SK-N-SH (cell line): Measurements from ENCODE around the gene SNAI3. TPM values are rescaled to one million over a fixed set of nuclear protein-coding genes. Genes with fewer than 3 reads are reported as not detected.

Experiments used
- CTCF ChIA-PET: fragments of 300-600, 350-600 bp; formaldehyde crosslinking; extraction: SDS; loops from one replicate; lab custom pipeline; 2021; lab: Yijun Ruan, JAX
- POLR2A ChIA-PET: fragments of 350-600 bp; sonication (Branson Sonifier 250); formaldehyde crosslinking; extraction: SDS; loops from one replicate; lab custom pipeline; 2020; ENCODE audit warnings: antibody characterized with exemption, inconsistent platforms; lab: Yijun Ruan, JAX
- DNase-seq: peaks from one replicate; pipeline ENCODE4 v3.0.0; 2012
- H2AFZ ChIP-seq: fragments of 200-600 bp; sonication (generic); 2 replicates; pipeline ENCODE4 v1.8.1; 2016; ENCODE audit warnings: antibody characterized with exemption, mild to moderate bottlenecking, low read depth
- H3F3A ChIP-seq: fragments of 200-600 bp; sonication (generic); replicated peaks from 2 replicates; pipeline ENCODE3; 2016; ENCODE audit warnings: antibody characterized with exemption, mild to moderate bottlenecking; ENCODE audit not compliant: insufficient read depth
- H3K27ac ChIP-seq, 2 experiments: fragments of 200-500 bp in 1 of 2; fragments of 200-600 bp in 1 of 2; sonication (Bioruptor generic) in 1 of 2; sonication (generic), shearing (Covaris generic) in 1 of 2; 2 replicates each; pipeline versions ENCODE4 v1.5.1 to v1.6.1; 2014 to 2016; ENCODE audit warnings: low read depth in 2 of 2, inconsistent platforms in 1 of 2, low read length in 1 of 2, mild to moderate bottlenecking in 1 of 2, mixed read lengths in 1 of 2
- H3K27me3 ChIP-seq: fragments of 200-600 bp; sonication (generic), shearing (Covaris generic); 2 replicates; pipeline ENCODE4 v1.6.1; 2016; ENCODE audit warnings: mixed run types; ENCODE audit not compliant: insufficient read depth
- H3K36me3 ChIP-seq, 2 experiments: fragments of 200-500 bp in 1 of 2; fragments of 200-600 bp in 1 of 2; sonication (Bioruptor generic) in 1 of 2; sonication (generic) in 1 of 2; replicated peaks in 1 of 2; 2 replicates each; pipeline versions ENCODE3 to v1.5.1; 2014 to 2016; ENCODE audit warnings: low read length in 1 of 2, mild to moderate bottlenecking in 1 of 2; ENCODE audit not compliant: insufficient read depth in 2 of 2, control insufficient read depth in 1 of 2
- H3K4me1 ChIP-seq, 2 experiments: fragments of 200-500 bp in 1 of 2; fragments of 200-600 bp in 1 of 2; sonication (Bioruptor generic) in 1 of 2; sonication (generic), shearing (Covaris generic) in 1 of 2; 2 replicates each; pipeline versions ENCODE4 v1.5.1 to v1.6.1; 2014 to 2016; ENCODE audit warnings: low read depth in 1 of 2, low read length in 1 of 2, mixed run types in 1 of 2; ENCODE audit not compliant: insufficient read depth in 2 of 2, control insufficient read depth in 1 of 2
- H3K4me2 ChIP-seq: fragments of 200-600 bp; sonication (generic), shearing (Covaris generic); 2 replicates; pipeline ENCODE4 v1.6.1; 2017; ENCODE audit warnings: mixed run types
- H3K4me3 ChIP-seq, 2 experiments: fragments of 200-500 bp in 1 of 2; fragments of 200-600 bp in 1 of 2; sonication (Bioruptor generic) in 1 of 2; sonication (generic), shearing (Covaris generic) in 1 of 2; 2 replicates each; pipeline versions ENCODE4 v1.5.1 to v1.8.1; 2014 to 2016; ENCODE audit warnings: low read depth in 2 of 2, inconsistent platforms in 1 of 2, low read length in 1 of 2, mild to moderate bottlenecking in 1 of 2, mixed read lengths in 1 of 2, moderate library complexity in 1 of 2
- H3K79me2 ChIP-seq: fragments of 200-600 bp; sonication (generic); 2 replicates; pipeline ENCODE4 v1.8.1; 2017; ENCODE audit warnings: mild to moderate bottlenecking; ENCODE audit not compliant: insufficient read depth
- H3K9ac ChIP-seq: fragments of 200-600 bp; sonication (generic); 2 replicates; pipeline ENCODE4 v1.6.1; 2017; ENCODE audit warnings: mixed run types
- H3K9me2 ChIP-seq: fragments of 200-600 bp; sonication (generic); 2 replicates; pipeline ENCODE4 v1.6.1; 2017; ENCODE audit warnings: mixed run types
- H3K9me3 ChIP-seq: fragments of 200-600 bp; sonication (generic); 2 replicates; pipeline ENCODE4 v1.6.1; 2017; ENCODE audit warnings: mixed run types, mild to moderate bottlenecking, moderate library complexity
- H4K20me1 ChIP-seq: fragments of 200-600 bp; sonication (generic); 2 replicates; pipeline ENCODE4 v1.6.1; 2017; ENCODE audit warnings: mild to moderate bottlenecking, mixed run types; ENCODE audit not compliant: insufficient read depth
- EP300 ChIP-seq, 2 experiments: IDR thresholded peaks; 2 replicates each; pipeline versions ENCODE4 v1.4.0 to v1.6.1; 2012; ENCODE audit warnings: borderline replicate concordance in 1 of 2, low read depth in 1 of 2, low read length in 1 of 2
- FOXM1 ChIP-seq: IDR thresholded peaks from 2 replicates; pipeline ENCODE4 v1.4.0; 2012; ENCODE audit warnings: low read depth, mild to moderate bottlenecking
- GABPA ChIP-seq: IDR thresholded peaks from 2 replicates; pipeline ENCODE4 v1.4.0; 2012; ENCODE audit warnings: low read depth, mild to moderate bottlenecking
- GATA2 ChIP-seq: sonication (generic); formaldehyde crosslinking; IDR thresholded peaks from 2 replicates; pipeline ENCODE4 v1.5.0; 2020; ENCODE audit warnings: mild to moderate bottlenecking, missing genetic modification reagents
- JUND ChIP-seq: IDR thresholded peaks from 2 replicates; pipeline ENCODE4 v1.4.0; 2012
- MEF2A ChIP-seq: IDR thresholded peaks from 2 replicates; pipeline ENCODE4 v1.4.0; 2012; ENCODE audit warnings: low read depth, borderline replicate concordance
- POLR2AphosphoS5 ChIP-seq: IDR thresholded peaks from 2 replicates; pipeline ENCODE4 v1.6.1; 2012; ENCODE audit warnings: low read depth, low read length
- RCOR1 ChIP-seq: fragments of 150-350 bp; IDR thresholded peaks from 2 replicates; pipeline ENCODE4 v1.6.1; 2017; ENCODE audit warnings: antibody characterized with exemption, low read length
- RXRA ChIP-seq: IDR thresholded peaks from 2 replicates; pipeline ENCODE4 v1.4.0; 2012; ENCODE audit warnings: low read depth, mild to moderate bottlenecking, borderline replicate concordance
- SIN3A ChIP-seq: IDR thresholded peaks from 2 replicates; pipeline ENCODE4 v1.6.1; 2012; ENCODE audit warnings: low read depth, mild to moderate bottlenecking, low read length, moderate library complexity, borderline replicate concordance
- TCF12 ChIP-seq: IDR thresholded peaks from 2 replicates; pipeline ENCODE4 v1.4.0; 2012
- YY1 ChIP-seq: IDR thresholded peaks from 2 replicates; pipeline ENCODE4 v1.4.0; 2012; ENCODE audit warnings: low read depth, mild to moderate bottlenecking
- WGBS: methylation state at CpG from one replicate; pipeline ENCODE4 v1.1.6; 2017; ENCODE audit warnings: low lambda C conversion rate; 5-methylcytosine and 5-hydroxymethylcytosine counted together
- polyA plus RNA-seq, 3 experiments: library from polyadenylated mRNA; depleted of rRNA; stranded (reverse); fragments of >200 nt; gene quantifications; 2 replicates each; pipeline ENCODE4 v1.2.3, GENCODE V29; 2012
- TF ChIP-seq, protein P1 (sequence below): IDR thresholded peaks from 2 replicates; pipeline ENCODE4 v1.4.0; 2012; ENCODE audit warnings: low read depth
- TF ChIP-seq, protein P2 (sequence below): IDR thresholded peaks from 2 replicates; pipeline ENCODE4 v1.6.1; 2012; ENCODE audit warnings: mild to moderate bottlenecking, low read depth, low read length, moderate library complexity

The SNAI3 gene
- polyA plus RNA-seq, 1 of the 3 experiments (the other 2 are of a cell fraction) = 0.03 TPM

- Histone ChIP-seq H3K9me3 (no peaks in the 10 kb centered on the region), H3K27me3 (peaks cover 2% of the 10 kb centered on the region; the same call in 1 of the 2 replicates), H2AFZ (no peak overlapping the region), H3K79me2 (no peaks in the 10 kb centered on the region), H3K4me2 (no peak overlapping the region), H3F3A (no peaks in the 10 kb centered on the region), H3K9ac (no peak overlapping the region), H3K27ac (no peak overlapping the region), H3K4me3 (no peak overlapping the region), H4K20me1 (no peaks in the 10 kb centered on the region), H3K4me1 (peaks cover 0 to 4% of the 10 kb centered on the region in 2 experiments; a peak in 1 of 4 replicates), H3K9me2 (no peaks in the 10 kb centered on the region), H3K36me3 (no peaks in the 10 kb centered on the region)
- TF ChIP-seq YY1 (no peak), POLR2AphosphoS5 (no peak), EP300 (IDR thresholded peaks at IDR 0.05; ENCODE audit: borderline replicate concordance in 1 of 2, low read depth in 1 of 2, low read length in 1 of 2) (no peak), TCF12 (no peak), RCOR1 (no peak), RXRA (no peak)
- TF ChIP-seq, protein P1, sequence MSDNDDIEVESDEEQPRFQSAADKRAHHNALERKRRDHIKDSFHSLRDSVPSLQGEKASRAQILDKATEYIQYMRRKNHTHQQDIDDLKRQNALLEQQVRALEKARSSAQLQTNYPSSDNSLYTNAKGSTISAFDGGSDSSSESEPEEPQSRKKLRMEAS = no peak
- ChIA-PET POLR2A (no interaction called here), CTCF (no interaction called here)
- 97% methylated on average over 14 of the region's 16 CpGs for WGBS
- no peak for DNase-seq
Measured at GRCh38 chr16:88645455-88645854, 40.9 kb downstream of the SNAI3 start.

DNA sequence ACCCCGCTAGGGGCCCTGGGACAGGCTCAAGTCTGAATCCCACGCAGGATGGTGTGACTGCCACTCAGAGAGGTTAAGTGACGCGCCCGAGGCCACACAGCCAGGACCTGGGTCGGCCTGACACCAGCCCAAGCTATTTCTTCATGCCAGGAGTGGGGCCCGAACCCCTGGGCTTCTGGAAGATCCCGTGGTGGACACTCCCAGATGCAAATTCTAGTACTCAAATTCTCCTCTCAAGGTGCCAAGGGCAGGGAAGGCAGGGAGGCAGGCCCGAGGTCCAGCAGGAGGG is 42.7 kb downstream of the SNAI3 start:
- peaks cover 20% of the 10 kb centered on the region; the same call in 1 of the 2 replicates for H3K27me3 ChIP-seq
- H3K4me1 ChIP-seq = peaks cover 0 to 6% of the 10 kb centered on the region in 2 experiments; a peak in 1 of 4 replicates
- no peaks in the 10 kb centered on the region for H3F3A ChIP-seq
- 92% methylated on average over 6 of the region's 9 CpGs for WGBS
- H3K9ac ChIP-seq = no peak overlapping the region
- H3K9me2 ChIP-seq = no peaks in the 10 kb centered on the region
- POLR2A ChIA-PET = no interaction called here
- no peaks in the 10 kb centered on the region for H3K9me3 ChIP-seq
- TF ChIP-seq GATA2 (CRISPR knock-in tag) (no peak), RXRA (no peak), JUND (no peak), RCOR1 (no peak), FOXM1 (no peak), SIN3A (no peak), MEF2A (no peak), GABPA (no peak)
- TF ChIP-seq, protein P1 = no peak
- TF ChIP-seq, protein P2, sequence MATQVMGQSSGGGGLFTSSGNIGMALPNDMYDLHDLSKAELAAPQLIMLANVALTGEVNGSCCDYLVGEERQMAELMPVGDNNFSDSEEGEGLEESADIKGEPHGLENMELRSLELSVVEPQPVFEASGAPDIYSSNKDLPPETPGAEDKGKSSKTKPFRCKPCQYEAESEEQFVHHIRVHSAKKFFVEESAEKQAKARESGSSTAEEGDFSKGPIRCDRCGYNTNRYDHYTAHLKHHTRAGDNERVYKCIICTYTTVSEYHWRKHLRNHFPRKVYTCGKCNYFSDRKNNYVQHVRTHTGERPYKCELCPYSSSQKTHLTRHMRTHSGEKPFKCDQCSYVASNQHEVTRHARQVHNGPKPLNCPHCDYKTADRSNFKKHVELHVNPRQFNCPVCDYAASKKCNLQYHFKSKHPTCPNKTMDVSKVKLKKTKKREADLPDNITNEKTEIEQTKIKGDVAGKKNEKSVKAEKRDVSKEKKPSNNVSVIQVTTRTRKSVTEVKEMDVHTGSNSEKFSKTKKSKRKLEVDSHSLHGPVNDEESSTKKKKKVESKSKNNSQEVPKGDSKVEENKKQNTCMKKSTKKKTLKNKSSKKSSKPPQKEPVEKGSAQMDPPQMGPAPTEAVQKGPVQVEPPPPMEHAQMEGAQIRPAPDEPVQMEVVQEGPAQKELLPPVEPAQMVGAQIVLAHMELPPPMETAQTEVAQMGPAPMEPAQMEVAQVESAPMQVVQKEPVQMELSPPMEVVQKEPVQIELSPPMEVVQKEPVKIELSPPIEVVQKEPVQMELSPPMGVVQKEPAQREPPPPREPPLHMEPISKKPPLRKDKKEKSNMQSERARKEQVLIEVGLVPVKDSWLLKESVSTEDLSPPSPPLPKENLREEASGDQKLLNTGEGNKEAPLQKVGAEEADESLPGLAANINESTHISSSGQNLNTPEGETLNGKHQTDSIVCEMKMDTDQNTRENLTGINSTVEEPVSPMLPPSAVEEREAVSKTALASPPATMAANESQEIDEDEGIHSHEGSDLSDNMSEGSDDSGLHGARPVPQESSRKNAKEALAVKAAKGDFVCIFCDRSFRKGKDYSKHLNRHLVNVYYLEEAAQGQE = no peak
- CTCF ChIA-PET = no interaction called here
- no peak overlapping the region for H3K4me2 ChIP-seq
- no peak for DNase-seq
- H3K36me3 ChIP-seq = no peaks in the 10 kb centered on the region
- no peaks in the 10 kb centered on the region for H3K79me2 ChIP-seq
- H4K20me1 ChIP-seq = no peaks in the 10 kb centered on the region
- H3K27ac ChIP-seq = no peak overlapping the region
- no peak overlapping the region for H3K4me3 ChIP-seq
- H2AFZ ChIP-seq = no peak overlapping the region
